Measurements from ENCODE around the gene NCEH1.

The NCEH1 gene

DNA sequence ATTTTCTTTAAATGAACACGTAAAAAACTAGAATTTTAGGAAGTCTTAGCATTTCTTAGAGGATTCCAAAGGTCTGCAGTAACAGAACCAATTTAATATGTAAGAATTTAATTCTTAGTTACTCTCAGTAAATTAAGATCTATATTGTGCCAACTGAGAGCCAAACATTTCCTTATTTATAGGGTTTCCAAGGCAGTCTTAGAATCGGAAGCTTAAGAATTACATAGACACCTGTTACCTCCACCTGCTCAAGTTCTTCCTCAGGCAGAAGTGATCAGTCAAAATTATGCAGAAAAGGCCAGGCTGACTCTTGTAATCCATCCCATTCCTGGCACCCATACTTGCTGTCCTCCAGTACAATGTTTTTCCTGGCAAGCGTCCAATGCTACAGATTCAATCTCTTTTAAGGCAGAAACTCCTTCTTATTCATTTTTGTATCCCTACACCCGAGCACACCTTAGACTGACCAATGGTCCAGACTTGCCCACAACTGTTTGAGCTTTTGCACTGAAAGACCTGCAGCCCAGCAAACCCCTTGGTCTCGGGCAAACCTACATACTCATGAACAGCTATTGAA, 64.3 kb downstream of the NCEH1 start:
- DNase-seq (ENCODE audit: low read depth in 2 of 2) = no peak

DNA sequence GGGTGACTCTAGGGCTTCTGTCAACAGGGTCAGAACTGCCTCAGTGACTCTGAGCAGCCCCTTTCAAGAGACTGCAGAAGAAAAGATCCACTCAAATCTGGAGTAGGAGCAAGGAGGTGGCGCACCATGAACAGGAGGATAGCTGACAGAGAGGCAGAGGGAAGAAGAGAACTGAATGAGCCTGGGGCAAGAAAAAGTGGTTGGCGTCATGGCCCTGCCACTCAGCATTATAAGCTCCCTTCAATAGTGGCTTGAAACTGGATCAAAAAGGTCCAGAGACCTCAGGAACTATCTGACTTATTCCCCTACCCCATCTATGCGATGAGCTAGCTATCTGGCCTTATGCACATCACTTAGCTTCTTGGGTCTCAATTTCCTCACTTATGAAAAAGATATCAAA, 66.6 kb downstream of the NCEH1 start:
- DNase-seq (ENCODE audit: low read depth in 2 of 2) = no peak

DNA sequence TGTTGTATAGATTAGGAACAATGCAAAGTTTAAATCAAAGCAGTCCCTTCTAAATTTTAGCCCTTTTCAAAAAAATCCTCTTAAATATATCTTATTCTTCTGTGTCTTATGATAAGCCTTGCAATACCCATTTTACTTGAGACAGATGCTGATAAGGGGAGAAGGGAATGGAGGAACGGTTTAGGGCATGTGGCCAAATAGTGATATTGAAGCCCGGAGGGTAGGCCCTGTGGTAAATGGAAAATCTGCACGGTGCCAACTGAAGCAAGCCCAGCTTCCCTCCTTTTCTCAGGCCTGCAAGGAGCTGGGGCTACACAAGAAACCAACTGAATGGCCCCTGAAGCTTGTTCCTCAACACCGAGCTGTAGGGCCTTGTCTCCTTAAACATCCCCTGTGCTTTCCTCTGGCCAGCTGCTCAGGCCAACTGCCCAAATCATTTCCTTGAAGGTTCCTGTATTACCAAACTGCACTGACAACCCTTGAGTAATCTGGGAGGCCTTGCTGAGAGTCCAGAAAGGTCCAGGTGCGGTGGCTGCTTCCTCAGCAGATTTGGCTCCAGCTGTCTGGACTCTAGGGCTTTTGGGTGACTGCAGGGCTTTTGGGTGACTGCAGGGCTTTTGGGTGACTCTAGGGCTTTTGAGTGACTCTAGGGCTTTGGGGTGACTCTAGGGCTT, 67.2 kb downstream of the NCEH1 start:
- no peak for DNase-seq (ENCODE audit: low read depth in 2 of 2)

DNA sequence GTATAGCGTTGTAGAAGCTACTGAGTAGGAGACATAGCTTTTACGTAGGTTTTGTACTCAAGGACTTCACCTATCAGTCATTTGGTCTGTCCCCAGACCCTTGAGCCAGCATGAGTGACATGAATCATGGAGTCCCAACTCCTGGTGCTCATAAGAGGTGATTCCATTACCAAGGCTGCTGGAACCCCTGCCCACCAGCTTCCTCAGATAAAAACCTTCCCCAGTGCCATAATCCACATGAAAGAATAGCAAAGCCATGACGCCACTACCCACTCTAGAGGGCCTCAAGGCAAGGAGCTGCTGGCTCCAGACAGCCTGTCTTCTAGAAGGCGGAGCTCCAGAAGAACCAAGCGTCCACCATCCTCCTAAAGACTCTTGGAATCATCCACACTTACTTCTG, 69.6 kb downstream of the NCEH1 start:
- DNase-seq (ENCODE audit: low read depth in 2 of 2) = no peak

DNA sequence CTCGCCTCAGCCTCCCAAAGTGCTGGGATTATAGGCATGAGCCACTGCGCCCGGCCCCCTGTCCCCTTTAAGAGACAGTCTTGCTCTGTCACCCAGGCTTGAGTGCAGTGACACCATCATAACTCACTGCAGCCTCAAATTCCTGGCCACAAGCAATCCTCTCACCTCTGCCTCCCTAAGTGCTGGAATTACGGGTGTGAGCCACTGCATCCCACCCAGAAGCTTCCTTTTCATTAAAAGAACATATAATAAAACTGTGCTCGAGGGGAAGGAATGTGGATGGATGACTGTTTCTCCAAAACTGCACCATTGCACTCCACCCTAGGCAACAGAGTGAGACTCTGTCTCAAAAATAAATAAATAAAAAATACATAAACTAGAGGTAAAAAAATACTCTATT, 70.1 kb downstream of the NCEH1 start:
- no peak for DNase-seq (ENCODE audit: low read depth in 2 of 2)

DNA sequence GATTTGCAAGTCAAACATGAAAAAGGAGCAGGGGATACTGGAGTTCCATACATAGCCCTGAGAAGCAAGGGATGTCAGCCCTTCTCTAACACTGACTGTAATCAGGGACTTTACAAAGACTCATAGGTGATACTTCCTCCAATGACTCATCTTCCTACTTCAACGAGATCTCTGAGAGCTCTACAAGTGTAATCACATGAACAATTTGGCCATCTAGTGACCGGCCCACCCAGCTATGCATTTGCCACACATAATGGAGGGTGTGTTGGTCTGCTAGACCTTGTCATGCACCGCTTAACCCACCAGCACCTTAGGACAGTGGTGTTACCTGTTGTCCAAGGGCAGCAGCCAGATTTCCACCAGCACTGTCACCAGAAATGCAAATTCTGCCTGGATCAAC, 75.3 kb downstream of the NCEH1 start:
- no peak for DNase-seq (ENCODE audit: low read depth in 2 of 2)

DNA sequence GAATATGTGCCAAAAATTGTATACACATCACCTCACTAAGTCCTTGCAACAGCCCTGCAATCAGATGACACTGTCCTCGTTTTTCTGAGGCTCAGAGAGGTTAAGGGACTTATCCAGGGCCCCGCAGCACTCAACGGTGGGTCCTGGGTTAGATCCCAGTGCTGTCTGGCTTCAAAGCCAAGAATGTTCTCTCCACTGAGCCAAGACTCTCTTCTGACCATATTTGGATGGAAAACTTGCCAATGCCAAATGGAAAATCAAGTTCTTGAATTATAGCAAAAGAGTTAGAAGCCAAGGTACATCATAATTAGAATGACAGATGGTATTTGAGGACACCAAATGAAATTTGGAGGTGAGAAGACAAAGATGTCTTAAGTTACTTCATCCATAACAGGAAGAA, 75.9 kb downstream of the NCEH1 start:
- no peak for DNase-seq (ENCODE audit: low read depth in 2 of 2)

DNA sequence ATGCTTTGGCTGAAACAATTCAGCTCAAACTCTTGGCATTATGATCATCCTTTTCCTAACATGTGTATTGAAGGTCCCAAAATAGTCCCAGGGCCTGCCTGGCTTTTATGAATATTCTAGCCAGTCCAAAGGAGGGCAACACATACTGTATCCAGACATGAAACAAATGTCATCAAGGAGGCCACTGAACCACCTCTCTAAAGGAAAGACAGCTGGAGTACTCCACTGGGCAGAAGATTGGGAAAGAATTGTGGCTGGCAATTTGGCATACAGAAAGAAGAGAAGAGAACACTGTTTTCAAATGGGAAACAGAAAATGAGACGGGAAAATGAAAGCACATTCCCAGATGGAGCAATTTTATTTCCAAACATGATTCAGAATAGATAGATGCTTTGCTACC, 80.6 kb downstream of the NCEH1 start:
- no peak for DNase-seq (ENCODE audit: low read depth in 2 of 2)

DNA sequence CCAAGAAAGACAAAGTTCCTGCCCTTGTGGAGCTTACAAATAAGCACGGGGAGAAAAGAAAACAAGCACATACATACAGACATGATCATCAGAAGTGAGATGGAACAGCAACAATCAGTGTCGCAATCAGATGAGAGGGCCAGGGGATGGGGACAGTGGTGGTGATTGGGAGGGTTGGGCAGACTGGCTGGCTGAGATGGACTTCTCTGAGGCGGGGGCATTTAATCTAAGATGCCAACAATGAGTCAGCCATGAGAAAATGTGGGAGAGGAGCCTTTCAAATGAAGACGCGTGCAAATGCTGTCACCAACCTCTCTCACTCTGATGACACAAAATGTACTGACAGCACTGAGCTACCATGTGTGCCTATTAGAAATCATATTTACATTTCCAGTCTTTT, 81.4 kb downstream of the NCEH1 start:
- DNase-seq (ENCODE audit: low read depth in 2 of 2) = no peak

DNA sequence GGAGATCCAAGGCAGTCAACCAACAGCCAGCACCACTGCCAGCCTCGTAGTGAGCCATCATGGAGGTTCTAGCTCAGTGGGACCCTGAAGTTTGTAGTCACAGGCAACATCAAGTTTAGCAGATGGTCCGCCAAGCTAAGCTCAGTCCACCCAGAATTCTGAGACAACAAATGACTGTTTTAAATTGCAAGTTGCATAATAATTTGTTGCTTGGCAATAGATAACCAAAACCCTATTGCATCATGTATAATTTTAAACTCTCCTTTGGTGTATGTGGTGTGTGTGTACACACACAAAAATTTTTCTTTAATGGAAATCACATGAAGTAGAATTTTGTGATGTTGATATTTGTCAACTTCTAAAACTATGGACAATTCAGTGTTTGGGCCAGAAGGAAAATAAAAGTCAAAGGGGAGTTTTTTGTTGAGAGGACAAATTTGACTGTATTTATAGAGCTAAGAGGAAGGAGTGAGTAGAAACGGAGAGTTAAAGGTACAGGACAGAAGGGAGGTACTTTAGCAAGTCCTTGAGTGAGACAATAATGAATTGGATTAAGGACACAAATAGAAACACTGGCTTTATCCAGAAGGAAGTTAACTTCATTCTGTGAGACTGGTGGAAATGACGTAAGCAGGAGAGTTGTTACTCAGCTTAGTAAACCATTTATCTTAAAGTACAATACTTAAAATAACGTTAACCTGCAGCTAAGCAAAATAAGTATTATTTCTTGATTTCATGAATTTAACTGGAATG, 83.6 kb downstream of the NCEH1 start:
- no peak for DNase-seq (ENCODE audit: low read depth in 2 of 2)

DNA sequence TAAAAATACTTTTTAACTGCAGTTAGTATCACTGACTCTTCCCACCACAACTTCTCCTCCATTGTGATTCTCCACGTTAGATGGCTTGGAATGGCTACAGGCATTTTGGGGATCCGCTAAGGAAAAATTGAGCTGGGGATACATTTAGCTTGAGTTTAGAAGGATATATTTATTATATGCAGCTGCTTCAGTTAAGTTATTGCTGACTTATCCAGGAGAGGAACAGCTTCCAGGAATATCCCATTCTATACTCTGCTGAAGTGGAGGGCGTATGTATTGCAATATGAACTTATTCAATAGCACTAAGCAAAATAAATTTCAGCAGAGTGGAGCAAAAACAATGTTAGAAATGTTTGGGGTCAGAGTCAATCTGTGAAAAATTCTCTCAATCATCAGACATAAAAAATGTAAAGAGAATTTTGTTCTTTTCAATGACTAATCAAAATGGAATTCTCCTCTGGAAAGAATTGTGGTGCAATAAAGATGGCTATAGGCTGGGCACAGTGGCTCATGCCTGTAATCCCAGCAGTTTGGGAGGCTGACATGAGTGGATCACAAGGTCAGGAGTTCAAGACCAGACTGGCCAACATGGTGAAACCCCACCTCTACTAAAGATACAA, 84.7 kb downstream of the NCEH1 start:
- no peak for DNase-seq (ENCODE audit: low read depth in 2 of 2)

DNA sequence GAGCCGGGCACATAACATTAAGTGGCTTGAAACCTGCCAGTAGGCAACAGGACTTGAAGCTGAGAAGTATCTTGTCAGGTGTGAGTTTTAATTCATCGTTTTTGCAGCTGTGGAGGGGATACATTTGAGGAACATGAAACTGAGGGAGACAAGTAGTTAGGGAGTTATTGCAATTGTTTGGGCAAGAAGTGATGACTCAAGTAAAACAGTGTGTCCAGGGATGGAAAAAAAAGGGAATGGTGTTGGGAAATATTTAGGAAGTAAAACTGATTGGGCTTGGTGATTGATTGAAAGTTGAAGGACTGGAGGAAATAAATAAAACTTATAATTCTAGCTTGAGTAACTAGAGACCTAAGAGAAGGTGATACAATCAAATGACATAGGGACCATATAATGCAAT, 85.5 kb downstream of the NCEH1 start:
- DNase-seq (ENCODE audit: low read depth in 2 of 2) = no peak

DNA sequence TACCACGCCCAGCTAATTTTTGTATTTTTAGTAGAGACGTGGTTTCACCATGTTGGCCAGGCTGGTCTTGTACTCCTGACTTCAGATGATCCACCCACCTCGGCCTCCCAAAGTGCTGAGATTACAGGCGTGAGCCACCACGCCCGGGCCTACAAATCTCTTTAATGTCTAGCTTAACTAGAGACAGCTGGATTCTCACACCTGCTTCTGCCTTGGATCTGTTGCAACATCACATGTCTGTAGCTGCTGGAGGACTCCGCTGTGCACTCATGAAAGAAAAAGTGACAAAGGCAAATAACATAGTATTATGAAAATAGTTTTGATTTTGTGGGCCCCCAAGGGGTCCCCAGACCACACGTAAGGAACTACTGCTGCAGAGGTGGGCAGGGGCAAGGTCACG, 85.9 kb downstream of the NCEH1 start:
- no peak for DNase-seq (ENCODE audit: low read depth in 2 of 2)

DNA sequence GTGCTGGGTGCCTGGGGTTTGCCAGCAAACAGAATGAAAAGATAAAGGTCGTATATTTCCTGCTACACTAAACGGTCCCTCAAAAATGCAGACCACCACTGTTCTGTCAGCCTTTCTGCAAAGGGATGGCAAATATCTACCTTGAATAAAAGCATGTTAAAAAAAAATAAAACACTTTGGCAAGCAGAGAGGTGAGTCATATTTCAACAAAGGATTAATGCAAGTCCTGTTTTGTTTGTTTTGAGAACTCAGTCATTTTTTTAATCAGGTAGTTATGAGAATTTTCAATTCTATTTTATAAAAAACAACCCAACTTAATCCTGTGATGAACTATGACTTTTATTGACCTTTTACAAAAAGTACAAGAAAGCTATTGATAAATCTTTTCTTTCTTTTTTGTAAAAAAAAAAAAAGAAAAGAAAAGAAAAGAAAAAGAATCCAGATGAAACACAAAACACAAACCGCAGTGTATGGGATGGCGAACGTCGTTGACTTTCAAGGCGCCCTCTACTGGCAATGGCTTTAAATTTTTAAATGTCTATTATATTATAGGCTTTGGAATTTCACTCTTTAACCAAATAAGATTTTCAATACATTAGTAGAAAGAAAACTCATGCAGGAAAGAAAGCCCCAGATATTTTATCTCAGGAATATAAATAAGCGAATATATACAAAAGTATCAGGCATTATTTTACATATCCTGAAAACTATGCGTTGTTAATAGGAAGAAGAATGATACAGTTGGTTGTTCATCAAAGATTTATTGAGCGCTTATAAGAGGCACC, 87.8 kb downstream of the NCEH1 start:
- DNase-seq (ENCODE audit: low read depth in 2 of 2) = no peak

DNA sequence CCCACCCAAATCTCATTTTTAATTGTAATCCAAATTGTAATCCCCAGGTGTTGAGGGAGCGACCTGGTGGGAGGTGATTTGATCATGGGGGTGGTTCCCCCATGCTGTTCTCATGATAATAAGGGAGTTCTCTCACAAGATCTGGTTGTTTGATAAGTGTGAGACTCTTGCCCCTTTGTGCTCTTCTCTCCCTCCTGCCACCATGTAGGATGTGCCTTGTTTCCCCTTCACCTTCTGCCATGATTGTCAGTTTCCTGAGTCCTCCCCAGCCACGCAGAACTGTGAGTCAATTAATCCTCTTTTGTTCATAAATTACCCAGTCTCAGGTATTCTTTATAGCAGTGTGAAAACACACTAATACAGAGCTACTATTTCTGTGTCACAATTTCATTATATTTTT, 88.7 kb downstream of the NCEH1 start:
- no peak for DNase-seq (ENCODE audit: low read depth in 2 of 2)

DNA sequence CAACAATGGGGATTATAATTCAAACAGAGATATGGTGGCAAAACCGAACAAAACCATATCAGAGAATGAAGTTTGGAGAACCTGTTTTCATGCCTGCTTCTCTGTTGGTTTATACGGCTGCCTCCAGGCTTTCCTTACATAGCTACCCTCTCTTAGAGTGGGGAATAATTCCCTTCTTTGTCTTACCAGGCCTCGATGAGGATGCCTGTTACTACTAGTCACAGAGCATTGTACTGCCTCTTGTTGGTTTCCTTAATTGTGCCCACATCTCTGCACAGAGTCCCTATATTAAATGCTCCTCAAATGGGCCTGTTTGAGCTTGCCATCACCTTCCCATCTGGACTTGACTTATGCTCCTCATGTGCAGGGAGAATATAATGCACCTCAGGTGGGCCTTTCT, 92.9 kb downstream of the NCEH1 start:
- no peak for DNase-seq (ENCODE audit: low read depth in 2 of 2)

DNA sequence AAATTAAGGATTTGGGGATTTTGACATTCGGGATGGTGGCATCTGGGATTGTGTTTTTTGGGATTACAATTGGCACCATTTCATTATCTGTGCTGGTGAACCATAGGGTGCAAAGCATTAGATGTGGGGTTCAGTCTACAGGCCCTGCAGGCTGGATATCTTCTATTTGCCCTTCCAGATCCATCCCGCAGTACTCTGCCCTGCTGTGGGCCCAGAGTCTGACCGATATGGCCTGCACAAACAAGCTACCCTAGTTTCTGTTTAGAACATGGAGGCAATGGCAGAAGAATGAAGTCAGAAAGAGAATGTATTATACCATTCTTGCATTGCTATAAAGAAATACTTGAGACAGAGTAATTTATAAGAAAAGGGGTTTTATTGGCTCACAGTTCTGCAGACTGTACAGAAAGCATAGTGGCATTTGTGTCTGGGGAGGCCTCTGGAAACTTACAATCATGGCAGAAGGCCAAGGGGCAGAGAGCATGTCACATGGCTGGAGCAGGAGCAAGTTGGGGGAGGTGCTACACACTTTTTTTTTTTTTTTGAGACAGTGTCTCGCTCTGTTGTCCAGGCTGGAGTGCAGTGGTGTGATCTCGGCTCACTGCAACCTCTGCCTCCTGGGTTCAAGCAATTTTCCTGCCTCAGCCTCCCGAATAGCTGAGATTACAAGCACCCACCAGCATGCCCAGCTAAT, 93.7 kb downstream of the NCEH1 start:
- DNase-seq (ENCODE audit: low read depth in 2 of 2) = no peak

DNA sequence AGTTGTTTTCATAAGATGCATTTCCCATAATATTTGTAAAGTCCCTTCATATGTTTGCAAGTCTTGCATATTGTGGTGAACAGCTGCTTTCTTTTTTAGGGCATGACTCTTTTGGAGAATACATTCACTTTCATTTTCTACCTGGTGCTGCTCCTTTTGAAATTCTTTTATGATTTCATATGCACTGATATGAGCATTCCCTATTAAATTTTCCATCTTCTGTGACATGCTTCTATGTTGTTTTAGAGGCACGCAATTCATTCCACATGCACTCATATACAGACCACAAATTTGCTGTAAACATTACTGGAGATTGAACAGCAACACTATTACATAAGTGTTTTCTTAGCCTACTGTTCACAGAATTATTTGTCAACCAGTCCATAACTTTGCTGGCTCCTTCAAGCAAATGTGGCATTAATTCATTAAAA, 94.8 kb downstream of the NCEH1 start:
- DNase-seq (ENCODE audit: low read depth in 2 of 2) = no peak

DNA sequence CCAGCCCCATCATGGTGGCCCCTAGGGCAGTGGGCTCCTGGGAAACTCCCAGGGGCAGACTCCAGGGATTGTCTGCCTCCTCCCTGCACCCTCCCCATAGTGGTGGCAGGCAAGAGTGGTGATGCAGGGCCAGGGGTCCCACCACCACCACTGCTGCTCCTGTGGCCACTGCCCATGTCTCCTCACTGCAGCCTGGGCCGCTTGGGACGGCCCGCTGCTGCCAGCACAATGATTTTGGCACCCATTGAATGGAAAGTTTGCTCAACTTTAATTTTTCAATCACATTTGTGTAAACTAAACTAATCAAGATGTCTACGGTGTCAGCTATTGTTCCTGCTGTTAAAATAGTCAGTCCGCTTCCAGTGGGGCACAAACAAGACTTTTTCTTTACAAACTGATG, 95.6 kb downstream of the NCEH1 start:
- no peak for DNase-seq (ENCODE audit: low read depth in 2 of 2)

DNA sequence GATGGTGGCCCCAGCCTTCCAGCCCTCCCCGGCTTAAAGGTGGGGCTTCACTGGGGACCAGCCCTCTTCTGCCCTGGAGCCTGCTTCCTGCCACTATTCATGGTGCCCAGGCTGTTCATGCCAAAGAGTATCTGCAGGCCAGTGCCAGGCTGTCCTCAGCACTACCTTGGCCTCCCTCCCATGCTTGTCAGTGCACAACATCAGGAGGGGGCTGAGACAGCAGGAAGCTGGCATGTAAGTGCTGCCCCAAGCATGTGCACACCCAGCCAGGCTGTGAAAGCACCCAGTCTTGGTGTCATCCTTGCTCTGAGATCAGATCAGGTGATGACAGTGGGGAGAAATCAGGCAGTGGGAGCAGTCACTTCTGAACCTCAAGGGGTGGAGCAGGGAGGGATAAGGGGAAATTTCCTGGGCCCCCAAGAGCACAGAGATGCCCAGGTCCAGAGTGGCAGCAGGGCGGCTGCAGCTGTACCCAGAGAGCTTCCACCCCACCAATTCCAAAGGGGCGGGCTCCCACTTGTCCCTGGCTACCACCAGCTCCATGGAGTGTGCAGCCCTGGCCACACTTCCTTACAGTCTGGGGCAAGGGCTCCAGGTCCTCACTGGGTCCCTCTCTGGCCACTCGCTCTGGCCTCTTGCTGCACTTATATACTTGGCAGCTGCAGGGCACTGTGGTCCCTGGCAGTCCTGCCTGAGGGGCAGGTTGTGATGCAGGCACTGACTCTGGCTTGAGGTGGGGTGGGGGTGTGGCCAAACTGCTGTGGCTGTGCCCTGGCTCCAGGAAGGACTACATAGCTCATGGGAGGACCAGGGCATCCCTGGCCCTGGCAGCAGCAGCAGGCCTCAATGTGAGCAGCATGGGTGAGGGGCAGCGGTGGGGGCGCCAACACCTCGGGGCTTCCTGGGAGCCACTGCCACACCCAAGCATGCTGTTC, 96.3 kb downstream of the NCEH1 start:
- DNase-seq (ENCODE audit: low read depth in 2 of 2) = no peak
